Body of pancreas (tissue), 4 donors: ENCODE results near the gene TMEM89.

ENCODE experiments used
- CTCF ChIP-seq, 7 experiments: fragments of 450-650 bp in 4 of 7; fragments of 200-600 bp in 3 of 7; sonication (generic) in 3 of 7; IDR thresholded peaks; one replicate each; pipeline ENCODE4 v1.5.1; 2016 to 2019; ENCODE audit warnings: antibody characterized with exemption in 7 of 7
- POLR2A ChIP-seq, 3 donors: fragments of 450-650 bp; IDR thresholded peaks; one replicate each; pipeline ENCODE4 v1.6.1; 2016; ENCODE audit warnings: antibody characterized with exemption in 3 of 3, mild to moderate bottlenecking in 2 of 3

- TF ChIP-seq CTCF (IDR thresholded peaks at IDR 0.05): no peak
- no peak for TF ChIP-seq POLR2A (IDR thresholded peaks at IDR 0.05)
These were observed 28.2 kb downstream of the TMEM89 start for GRCh38 chr3:48593337-48593736.
